ENCODE measurements around the gene BAIAP3. TPM values are rescaled to one million over a fixed set of nuclear protein-coding genes. Genes with fewer than 3 reads are reported as not detected.

Gene BAIAP3
- total and polyA plus RNA-seq, 10 of the 15 experiments (the other 5 are each of a cell fraction or from before 2014, with no cell fraction given), result 0.03 to 0.56 (median 0.17) TPM; not detected in 3

- Histone ChIP-seq H3K4me3 (no peak overlapping the region), H3K4me2 (ENCODE audit: control insufficient read depth, insufficient read depth) (no peak overlapping the region), H2AFZ (ENCODE audit: control insufficient read depth, low read depth, low read length) (no peak overlapping the region), H3K4me1 (ENCODE audit: control insufficient read depth, insufficient read depth, low read length) (peaks cover 9% of the 10 kb centered on the region; the same call in 1 of the 2 replicates), H3K27me3 (replicated peaks in 1 of 2; ENCODE audit: control insufficient read depth in 2 of 2, insufficient read depth in 2 of 2, low read length in 1 of 2) (peaks cover 5 to 14% of the 10 kb centered on the region in 2 experiments; a peak in 3 of 4 replicates), H3K9me3 (replicated peaks; ENCODE audit: control insufficient read depth, insufficient read depth, low read length) (peaks cover 2% of the 10 kb centered on the region; the same call in 2 of the 3 replicates), H3K27ac (ENCODE audit: control insufficient read depth, insufficient read depth) (no peak overlapping the region), H3K36me3 (ENCODE audit: control insufficient read depth in 2 of 2, insufficient read depth in 2 of 2, low read length in 1 of 2) (no peaks in the 10 kb centered on the region), H4K20me1 (ENCODE audit: control insufficient read depth, insufficient read depth) (no peaks in the 10 kb centered on the region), H3K79me2 (ENCODE audit: control insufficient read depth, insufficient read depth, low read length) (no peaks in the 10 kb centered on the region), H3K9ac (ENCODE audit: control insufficient read depth, insufficient read depth, low read length) (no peak overlapping the region)
- POLR2A ChIA-PET, result no interaction called here
- TF ChIP-seq SUZ12 (IDR thresholded peaks at IDR 0.05; ENCODE audit: unreplicated experiment) (no peak), BCL3 (IDR thresholded peaks at IDR 0.05; ENCODE audit: borderline replicate concordance, insufficient read depth, low read depth, low read length, poor library complexity, severe bottlenecking) (no peak)
- FAIRE-seq (no peak), ATAC-seq (no peak), DNase-seq (ENCODE audit: low read depth, low spot score) (no peak)
- 15% methylated on average over 44 of the region's 78 CpGs for WGBS (ENCODE audit: insufficient coverage, insufficient replicate concordance, low lambda C conversion rate, missing lambda C conversion rate)
- BruUV-seq (replicated peaks), result no TSS peak
- in situ Hi-C loops (cut with MboI), result no loop called here
- RAD21 ChIA-PET (ENCODE audit: unreplicated experiment), result no interaction called here
- CTCF ChIA-PET, result no interaction called here
- SMC1A ChIA-PET (ENCODE audit: uncharacterized antibody, unreplicated experiment), result no interaction called here
- intact Hi-C loops (cut with micrococcal nuclease; ENCODE audit: unreplicated experiment), result no loop called here
Observed at GRCh38 chr16:1333854-1334700, 632 bp downstream of the BAIAP3 start.

GRCh38 chr16:1334739-1335138 is 1.3 kb downstream of the BAIAP3 start:
- ATAC-seq, result no peak
- ChIA-PET RAD21 (ENCODE audit: unreplicated experiment) (no interaction called here), SMC1A (ENCODE audit: uncharacterized antibody, unreplicated experiment) (no interaction called here), CTCF (no interaction called here), POLR2A (no interaction called here)
- intact Hi-C loops (cut with micrococcal nuclease; ENCODE audit: unreplicated experiment) (no loop called here), in situ Hi-C loops (cut with MboI) (no loop called here)
- no TSS peak for BruUV-seq (replicated peaks)
- H3K27me3 ChIP-seq (replicated peaks in 1 of 2; ENCODE audit: control insufficient read depth in 2 of 2, insufficient read depth in 2 of 2, low read length in 1 of 2), result peaks cover 5 to 14% of the 10 kb centered on the region in 2 experiments; a peak in 3 of 4 replicates
- H3K27ac ChIP-seq (ENCODE audit: control insufficient read depth, insufficient read depth), result no peak overlapping the region
- H4K20me1 ChIP-seq (ENCODE audit: control insufficient read depth, insufficient read depth), result no peaks in the 10 kb centered on the region
- H3K36me3 ChIP-seq (ENCODE audit: control insufficient read depth in 2 of 2, insufficient read depth in 2 of 2, low read length in 1 of 2), result no peaks in the 10 kb centered on the region
- no peaks in the 10 kb centered on the region for H3K79me2 ChIP-seq (ENCODE audit: control insufficient read depth, insufficient read depth, low read length)
- peaks cover 2% of the 10 kb centered on the region; the same call in 2 of the 3 replicates for H3K9me3 ChIP-seq (replicated peaks; ENCODE audit: control insufficient read depth, insufficient read depth, low read length)
- H2AFZ ChIP-seq (ENCODE audit: control insufficient read depth, low read depth, low read length), result no peak overlapping the region
- DNase-seq (ENCODE audit: low read depth, low spot score), result no peak
- FAIRE-seq, result no peak
- WGBS (ENCODE audit: insufficient coverage, insufficient replicate concordance, low lambda C conversion rate, missing lambda C conversion rate), result 0% methylated on average over 9 of the region's 9 CpGs
- H3K4me3 ChIP-seq, result no peak overlapping the region
- no peak overlapping the region for H3K4me2 ChIP-seq (ENCODE audit: control insufficient read depth, insufficient read depth)
- peaks cover 9% of the 10 kb centered on the region; the same call in 1 of the 2 replicates for H3K4me1 ChIP-seq (ENCODE audit: control insufficient read depth, insufficient read depth, low read length)
- H3K9ac ChIP-seq (ENCODE audit: control insufficient read depth, insufficient read depth, low read length), result no peak overlapping the region
- TF ChIP-seq JUND (IDR thresholded peaks at IDR 0.05; ENCODE audit: low read depth, low read length) (no peak), EED (IDR thresholded peaks at IDR 0.05; ENCODE audit: low read depth) (no peak), IKZF1 (conservative IDR thresholded peaks at IDR 0.05) (no peak), BMI1 (IDR thresholded peaks at IDR 0.05; ENCODE audit: borderline replicate concordance) (no peak), PKNOX1 (IDR thresholded peaks at IDR 0.05) (no peak), YBX1 (IDR thresholded peaks at IDR 0.05) (no peak)
- TF ChIP-seq, protein P1, sequence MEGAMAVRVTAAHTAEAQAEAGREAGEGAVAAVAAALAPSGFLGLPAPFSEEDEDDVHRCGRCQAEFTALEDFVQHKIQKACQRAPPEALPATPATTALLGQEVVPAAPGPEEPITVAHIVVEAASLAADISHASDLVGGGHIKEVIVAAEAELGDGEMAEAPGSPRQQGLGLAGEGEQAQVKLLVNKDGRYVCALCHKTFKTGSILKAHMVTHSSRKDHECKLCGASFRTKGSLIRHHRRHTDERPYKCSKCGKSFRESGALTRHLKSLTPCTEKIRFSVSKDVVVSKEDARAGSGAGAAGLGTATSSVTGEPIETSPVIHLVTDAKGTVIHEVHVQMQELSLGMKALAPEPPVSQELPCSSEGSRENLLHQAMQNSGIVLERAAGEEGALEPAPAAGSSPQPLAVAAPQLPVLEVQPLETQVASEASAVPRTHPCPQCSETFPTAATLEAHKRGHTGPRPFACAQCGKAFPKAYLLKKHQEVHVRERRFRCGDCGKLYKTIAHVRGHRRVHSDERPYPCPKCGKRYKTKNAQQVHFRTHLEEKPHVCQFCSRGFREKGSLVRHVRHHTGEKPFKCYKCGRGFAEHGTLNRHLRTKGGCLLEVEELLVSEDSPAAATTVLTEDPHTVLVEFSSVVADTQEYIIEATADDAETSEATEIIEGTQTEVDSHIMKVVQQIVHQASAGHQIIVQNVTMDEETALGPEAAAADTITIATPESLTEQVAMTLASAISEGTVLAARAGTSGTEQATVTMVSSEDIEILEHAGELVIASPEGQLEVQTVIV (IDR thresholded peaks at IDR 0.05; ENCODE audit: borderline replicate concordance, partially characterized antibody), result no peak
